NCI-H460 (cell line): ENCODE results near the gene NHSL1. TPM values are rescaled to one million over a fixed set of nuclear protein-coding genes. Genes with fewer than 3 reads are reported as not detected.

Experiments
- DNase-seq: peaks from one replicate; pipeline ENCODE4 v3.0.0-alpha.2; 2016; ENCODE audit warnings: low read depth; ENCODE audit errors: extremely low read depth
- total RNA-seq: library from RNA; depleted of rRNA; stranded (reverse); fragments of >200 nt; shearing (Covaris generic); gene quantifications from 2 replicates; pipeline ENCODE4 v1.2.3, GENCODE V29; 2014

NHSL1 gene
- total RNA-seq, 1 experiment from 2014 or later = 25.2 TPM

DNA sequence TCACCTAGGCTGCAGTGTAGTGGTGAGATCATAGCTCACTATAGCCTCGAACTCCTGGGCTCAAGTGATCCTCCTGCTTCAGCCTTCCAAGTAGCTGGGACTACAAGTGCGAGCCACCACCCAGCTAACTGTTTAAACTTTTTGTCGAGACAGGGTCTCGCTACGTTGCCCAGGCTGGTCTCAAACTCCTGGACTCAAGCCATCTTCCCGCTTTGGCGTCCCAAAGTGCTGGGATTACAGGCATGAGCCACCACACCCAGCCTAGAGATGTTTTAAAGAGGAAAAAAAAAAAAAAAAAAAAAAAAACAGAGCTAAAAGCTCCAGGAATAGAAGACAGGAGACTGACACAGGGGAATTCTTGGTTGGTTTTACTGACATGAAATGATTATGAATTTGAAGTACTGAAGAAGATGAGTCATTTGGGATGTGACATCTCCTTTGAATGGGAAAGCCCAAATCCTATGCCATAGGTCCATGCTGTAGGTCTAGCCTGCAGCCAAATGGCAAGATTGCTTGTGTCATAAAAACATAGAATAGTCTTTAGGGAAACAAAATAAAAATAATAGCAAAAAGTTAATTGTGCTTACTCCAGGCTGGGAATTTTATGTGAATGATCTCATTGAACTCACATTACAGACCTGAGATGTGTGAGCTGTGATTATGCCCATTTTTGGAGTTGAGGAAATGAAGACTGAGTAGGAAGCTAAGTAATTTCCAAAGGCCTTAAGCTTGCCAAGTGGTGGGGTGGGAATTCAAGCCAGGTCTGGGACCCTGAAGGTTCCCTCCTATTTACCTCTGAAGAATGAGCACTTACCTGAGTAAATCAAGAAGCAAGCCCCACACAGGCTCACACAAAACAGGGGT, 24.3 kb upstream of the NHSL1 start:
- no peak for DNase-seq

DNA sequence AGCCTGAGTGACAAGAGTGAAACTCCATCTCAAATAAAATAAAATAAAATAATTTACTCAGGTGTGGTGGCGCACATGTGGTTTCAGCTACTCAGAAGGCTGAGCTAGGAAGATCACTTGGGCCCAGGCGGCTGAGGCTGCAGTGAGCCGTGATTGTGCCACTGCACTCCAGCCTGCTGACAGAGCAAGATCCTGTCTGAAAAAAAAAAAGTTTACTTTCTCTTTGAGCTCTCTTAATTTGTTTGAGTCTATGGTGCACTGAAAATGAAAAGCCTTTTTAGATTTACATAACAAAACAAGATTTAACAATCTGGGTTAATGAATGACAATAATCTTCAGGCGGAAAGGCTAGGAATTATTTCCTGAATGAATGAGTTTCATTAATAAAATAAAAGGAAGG, 23.3 kb upstream of the NHSL1 start:
- DNase-seq = no peak

DNA sequence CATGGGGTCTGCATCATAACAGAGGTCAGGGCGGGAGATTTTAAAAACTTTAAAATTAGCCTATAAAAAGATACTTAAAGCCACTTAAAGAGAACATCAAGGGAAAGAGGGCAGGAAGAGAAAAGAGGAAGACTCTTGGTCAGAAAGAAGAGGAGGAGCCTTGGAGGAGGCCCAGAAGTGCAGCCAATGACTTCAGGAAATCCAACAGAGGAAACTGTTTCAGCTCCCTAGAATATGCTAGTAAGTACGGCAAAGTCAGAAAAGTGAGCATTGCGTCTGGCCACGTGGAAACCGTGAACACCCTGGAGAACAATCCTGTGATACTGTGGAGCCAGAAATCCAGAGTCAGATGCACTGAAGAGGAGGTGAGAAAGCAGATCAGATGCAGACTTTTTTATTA, 22.5 kb upstream of the NHSL1 start:
- DNase-seq = no peak

DNA sequence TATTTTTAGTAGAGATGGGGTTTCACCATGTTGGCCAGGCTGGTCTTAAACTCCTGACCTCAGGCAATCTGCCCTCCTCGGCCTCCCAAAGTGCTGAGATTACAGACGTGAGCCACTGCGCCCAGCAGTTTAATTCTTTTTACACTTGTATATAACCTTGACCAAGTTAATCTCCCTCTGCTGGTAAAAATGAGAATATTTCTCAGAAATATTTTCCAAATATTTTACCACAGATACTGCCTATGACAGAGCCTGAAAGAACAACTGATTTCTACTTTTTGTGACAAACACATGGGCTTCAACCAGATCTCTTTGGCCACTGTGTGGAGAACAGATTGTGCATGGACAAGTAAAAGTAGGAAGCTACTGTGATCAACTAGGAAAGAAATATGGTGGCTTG, 21.2 kb upstream of the NHSL1 start:
- no peak for DNase-seq

DNA sequence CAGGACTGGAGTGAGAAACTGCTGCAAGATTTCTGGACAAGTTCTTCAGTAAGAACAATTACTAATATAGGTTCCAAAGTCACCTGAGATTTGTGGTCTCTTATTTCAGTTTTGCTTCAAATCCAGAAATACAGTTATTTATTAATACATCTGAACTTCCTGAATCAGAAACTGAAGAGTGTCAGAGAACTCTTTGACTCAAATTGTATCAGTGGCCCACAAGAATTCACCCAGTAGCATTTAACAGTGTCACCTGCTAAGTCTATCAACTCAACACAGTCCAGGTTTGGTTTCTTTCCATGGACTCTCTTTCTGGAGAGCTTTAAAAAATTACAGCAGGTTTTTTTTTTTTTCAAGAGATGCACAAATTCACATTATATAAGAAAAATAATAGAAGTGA, 18.8 kb upstream of the NHSL1 start:
- no peak for DNase-seq

DNA sequence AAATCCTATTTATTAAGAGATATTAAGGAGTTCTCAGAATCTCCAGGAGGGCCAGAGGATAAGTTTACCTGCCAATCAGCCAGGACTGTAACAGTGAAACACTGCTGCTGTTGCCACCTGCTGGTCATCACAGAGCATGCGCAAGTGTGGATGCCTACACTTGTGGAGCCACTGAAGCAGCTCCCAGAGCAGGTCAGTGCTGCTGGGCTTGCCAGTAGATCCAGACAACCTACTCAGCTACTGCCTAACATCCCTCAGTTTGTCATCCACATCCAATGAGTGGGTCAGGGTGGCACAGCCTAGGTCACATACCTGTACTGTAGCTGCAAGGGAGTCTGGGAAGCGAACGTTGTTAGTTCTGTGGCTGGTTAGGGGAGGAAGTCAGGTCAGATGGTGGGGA, 18.3 kb upstream of the NHSL1 start:
- DNase-seq = no peak

DNA sequence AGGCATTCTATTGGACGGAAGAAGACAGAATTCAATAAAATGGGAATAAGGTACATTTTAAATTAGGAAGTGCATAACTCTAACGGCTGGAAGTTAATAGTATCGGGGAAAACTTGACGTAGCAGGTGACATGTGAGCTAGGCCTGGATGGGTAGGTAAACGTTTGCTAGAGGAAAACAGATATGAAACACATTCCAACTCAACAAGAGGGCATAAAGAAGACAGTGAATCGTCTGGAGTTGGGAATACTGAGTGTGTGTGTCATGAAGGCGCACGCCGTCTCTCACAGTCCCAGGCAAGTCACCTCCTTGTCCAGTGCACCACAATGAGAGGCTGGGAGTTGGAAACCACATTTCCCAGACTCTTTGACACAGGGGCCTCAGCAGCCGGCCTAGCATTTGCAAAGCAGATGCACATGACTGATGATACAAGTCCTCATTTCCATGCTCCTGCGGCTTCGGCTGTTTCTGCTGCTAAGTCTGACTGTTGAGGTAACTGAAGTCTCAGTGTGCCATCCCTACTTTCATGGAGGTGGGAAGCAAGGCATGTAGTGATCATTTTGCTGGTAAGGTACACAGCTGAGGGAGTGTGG, 16.5 kb upstream of the NHSL1 start:
- DNase-seq = no peak

DNA sequence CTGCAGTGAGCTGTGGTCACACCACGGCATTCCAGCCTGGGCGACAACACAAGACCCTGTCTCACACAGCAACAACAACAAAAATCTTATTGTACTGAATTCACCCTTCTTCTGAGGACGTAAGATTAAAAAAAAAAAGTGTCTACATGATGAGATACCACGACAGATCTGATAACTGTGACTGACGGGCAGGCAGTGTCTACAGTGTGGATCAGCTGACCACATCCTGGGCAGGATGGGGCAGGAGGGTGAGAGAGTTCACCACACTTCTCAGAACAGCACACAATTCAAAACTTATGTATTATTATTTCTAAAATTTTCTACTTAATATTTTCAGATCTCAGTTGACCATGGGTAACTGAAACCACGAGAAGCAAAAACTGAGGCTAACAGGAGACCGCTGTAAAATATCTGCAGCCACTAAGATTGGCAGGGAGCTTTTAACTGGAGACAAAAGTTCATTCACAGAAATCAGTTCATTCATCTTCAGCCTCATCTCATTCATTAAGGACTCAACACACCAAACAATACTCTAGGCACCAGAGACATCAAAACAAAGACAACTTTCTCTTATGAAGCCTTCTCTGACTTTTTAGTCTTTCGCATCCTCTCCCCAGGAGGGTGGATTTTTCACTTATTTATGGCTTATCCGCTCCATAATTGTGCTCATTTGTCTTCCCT, 15.7 kb upstream of the NHSL1 start:
- DNase-seq = no peak

DNA sequence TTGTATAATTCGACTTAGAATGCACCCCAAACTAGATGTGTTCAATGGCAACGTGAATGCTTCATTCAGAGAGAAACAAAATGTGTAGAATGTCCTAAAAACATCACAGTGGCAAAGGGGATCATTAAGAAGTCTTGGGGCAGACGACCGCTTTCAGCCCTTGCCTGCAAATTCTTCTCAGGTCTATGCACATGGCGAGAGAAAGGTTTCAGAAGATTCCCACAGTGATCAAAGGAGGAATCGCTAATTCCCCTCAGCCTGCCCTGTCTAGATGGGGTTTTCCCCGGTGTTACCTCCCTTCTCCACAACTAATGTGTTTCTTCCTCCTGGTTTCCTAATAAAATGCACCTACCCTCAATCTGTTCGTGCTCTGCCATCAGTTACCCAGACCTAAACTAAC, 13.3 kb upstream of the NHSL1 start:
- DNase-seq = no peak

DNA sequence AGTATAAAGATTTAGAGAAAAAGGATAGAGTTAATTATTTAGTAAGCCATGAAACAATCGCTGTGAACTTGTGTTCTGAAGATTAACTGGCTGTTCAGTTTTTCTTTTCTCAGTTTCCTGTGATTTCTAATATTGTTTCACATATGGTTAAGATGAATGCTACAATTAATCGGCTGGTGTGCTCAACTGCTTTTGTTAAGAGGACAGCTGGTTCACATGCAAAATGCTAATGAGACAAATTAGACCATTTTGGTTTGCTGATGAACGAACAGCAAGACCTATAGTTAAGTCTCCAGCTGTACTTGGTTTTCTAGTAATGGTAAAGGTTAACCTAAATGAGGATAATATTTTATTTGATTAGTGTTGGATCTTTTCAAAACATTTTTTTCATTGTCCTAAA, 10.8 kb upstream of the NHSL1 start:
- no peak for DNase-seq

DNA sequence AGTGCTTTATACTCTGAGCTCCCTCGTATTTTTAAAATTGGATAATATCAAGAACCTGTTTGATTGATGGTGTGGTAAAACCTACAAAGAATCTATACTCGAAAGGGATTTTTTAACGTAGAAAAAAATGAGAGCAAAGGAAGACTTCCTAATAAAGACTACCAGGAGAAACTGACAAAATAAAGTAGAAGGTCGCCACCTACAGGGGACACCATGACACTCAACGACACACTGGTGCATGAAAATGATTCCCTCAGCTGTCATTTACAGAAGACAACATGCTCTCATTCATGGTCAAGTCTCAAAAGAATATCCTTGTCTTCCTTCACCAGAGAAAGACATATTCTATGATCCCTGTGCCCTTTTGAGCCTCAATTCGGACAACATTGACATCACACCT, 10.1 kb upstream of the NHSL1 start:
- DNase-seq = peak; percentile 50

DNA sequence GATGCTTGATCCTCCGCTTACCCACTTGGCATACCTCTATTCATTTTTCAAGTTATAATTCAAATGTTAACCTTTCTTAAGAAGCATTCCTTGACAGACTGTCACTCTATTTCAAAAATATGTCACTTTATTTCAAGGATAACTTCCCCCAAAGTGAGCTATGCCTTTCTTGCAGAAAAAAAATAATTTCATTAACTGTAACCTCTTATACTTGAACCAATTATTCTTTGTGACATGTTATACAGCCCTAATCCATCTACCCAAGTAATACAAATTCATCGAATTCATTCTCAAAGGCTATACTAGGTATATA, 9.3 kb upstream of the NHSL1 start:
- DNase-seq = no peak

DNA sequence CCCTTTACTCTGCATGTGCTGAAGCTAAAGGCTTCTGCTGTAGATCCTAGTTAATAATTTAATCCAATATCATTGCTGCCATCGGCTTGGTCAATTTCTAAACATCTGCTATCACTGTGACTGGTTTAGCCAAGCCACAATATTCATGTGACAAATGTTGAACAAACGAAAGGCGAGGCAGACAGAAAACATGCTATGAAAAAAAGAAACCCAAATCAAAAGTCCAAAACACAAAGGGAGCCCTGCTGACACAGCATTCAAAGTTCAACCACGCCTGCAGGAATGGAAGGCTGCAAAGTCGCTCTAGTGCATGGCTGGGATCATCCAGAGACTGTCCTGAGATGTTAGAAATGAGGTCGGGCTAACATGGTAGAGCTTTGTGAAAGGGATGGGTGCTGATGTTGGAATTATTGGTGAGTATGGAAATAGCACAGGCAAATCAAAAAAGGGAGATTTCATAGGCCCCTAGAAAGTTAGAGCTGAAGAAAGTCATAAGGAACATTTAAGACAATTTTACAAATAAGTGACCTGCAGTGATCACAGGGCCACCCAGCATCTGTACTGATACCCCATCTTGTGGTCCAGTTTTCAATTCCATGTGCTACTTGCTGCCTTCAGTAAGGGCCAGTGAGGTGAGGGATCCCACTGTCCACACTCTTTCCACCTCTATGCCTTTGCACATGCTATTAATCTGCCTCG, 8.8 kb upstream of the NHSL1 start:
- no peak for DNase-seq

DNA sequence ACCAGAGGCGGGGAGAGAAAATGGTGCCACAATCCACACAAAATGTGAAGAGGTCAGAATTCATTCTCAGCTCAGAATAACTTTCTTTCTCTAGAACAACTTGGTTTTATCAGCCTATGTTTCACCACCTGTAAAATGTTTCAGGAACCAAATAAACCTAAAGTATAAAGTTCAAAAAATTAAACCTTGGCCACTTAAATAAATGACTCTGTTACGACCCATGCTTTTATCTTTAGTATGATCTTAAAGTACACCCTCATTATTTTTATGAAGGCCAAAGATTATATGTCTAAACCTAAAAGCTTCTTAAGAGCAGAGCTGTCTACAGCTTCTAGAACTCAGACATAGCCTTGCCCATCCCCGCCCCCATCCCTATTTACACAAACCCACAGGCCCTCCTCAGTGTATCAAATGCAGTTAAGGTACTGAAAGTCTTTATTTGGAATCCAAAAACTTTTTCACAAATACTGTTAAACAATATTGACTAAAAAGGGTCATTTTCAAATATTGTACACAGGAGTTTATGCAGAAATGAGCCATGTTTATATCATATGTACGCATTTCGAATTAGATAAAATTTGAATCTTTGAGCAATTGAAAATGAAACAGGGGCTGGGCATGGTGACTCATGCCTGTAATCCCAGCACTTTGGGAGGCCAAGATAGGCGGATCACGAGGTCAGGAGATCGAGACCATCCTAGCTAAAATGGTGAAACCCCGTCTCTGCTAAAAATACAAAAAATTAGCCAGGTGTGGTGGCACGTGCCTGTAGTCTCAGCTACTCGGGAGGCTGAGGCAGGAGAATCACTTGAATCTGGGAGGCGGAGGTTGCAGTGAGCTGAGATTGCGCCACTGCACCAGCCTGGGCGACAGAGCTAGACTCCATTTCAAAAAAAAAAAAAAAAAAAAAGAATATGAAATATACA, 5.7 kb upstream of the NHSL1 start:
- no peak for DNase-seq

DNA sequence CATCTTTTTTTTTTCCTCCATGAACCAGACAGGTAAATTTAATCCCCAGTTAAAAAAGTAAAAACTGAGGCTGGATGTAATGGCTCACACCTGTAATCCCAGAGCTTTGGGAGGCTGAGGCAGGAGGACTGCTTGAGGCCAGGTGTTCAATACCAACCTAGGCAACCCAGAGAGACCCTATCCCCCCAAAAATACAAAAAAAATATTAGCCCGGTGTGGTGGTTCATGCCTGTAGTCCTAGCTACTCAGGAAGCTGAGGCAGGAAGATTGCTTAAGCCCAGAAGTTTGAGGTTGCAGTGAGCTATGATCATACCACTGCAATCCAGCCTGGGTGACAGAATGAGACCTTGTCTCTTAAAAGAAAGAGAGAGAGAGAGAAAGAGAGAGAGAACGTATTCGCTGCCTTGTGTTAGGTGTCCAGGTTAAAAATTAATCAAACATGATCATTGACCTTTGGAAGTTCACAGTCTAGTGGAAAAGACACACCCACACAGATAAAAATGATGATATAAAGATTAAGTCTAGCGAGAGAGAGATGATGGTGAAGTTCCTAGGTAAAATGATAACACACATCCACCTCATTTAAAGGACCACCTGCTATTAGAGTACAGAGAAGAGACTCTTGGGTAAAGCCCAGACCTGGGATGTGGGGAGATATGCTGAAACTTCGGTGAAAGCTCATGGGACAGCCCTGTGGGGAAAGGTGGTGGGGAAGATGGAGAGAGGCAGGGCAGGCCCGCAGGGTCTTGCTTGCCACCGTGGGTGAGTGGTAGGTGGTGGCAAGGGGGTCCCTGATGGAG, 4.8 kb upstream of the NHSL1 start:
- DNase-seq = no peak

DNA sequence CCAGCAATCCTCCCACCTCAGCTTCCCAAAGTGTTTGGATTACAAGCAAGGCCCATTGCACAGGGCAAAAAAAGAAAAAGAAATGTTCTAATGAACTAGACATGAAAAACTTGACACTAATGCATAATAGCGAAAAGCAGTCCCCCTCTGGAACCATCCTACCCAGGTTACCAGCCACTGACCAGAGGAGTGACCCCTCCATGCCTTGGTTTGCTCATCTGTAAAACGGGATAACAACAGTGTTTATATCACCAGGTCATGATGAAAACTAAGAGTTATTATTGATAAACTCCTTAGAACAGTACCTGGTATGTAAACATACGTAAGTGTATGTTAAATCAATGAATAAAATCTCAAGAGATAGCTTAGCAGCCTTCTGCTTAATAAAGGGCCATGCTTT, 3.3 kb upstream of the NHSL1 start:
- DNase-seq = no peak

DNA sequence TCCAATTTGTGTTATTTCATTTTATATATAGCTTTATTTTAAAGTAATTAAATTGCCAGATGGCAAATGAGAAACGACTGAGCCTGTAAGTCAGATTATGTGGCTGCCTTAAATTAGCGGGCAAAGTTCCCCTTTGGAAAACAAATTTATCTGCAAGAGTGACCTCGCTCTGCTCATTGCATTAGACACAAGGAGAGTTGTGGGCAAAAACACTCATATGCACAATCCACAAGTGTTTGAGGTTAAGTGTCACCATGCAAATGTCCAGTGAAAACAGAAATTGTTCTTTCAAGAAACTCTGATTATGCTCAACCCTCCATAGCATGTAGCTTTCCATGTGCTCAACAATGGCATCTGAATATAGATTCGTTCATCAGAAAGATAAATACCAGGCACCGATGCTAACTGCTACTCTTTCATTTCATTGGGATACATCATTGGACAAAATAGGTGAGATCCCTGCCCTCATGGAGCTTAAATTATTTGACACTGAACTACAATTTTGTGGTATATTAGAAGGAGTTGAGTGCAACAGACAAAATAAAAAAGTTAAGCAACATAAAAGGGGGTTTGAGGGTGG, 1.7 kb upstream of the NHSL1 start:
- DNase-seq = no peak

DNA sequence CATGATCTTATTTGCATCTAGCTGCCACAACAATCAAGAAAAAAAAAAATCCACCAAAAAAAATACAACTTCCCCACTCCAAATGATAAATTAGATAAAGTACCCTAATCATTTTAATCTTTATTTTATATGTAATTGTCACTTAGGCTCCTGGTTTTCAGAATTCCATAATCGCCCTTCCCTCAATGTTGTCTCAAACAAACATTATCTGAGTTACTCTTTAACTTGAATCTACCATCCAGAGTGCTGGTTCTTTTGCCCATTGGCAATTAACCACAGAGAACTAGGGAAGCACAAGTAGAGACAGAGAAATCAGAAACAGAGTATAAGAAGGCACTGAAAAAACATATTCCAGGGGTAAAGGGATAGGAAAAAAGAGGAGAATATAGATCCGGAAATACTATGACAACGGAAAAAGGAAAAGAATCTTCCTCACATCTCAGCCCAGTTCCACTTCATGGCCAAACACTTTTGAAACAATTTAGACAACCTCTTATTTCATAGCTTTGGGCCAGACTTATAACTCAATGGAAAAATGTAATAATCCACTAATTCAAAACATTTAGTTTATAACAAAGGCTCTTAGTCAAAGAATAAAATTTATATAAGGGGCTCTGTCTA, 861 bp upstream of the NHSL1 start:
- no peak for DNase-seq
